Transverse colon (tissue), 4 donors: ENCODE measurements around the gene FGR. TPM values are rescaled to one million over a fixed set of nuclear protein-coding genes. Genes with fewer than 3 reads are reported as not detected.
A peak's percentile ranks its signal among the peaks of the same experiment; 100 is the strongest.

Experiments used
- DNase-seq: peaks from one replicate; pipeline ENCODE4 v3.0.0-alpha.2; 2019
- H3K27ac ChIP-seq, 4 donors: fragments of 200-600 bp; sonication (generic); 2 replicates each; pipeline ENCODE4 v1.5.1; 2016 to 2018; ENCODE audit warnings: inconsistent platforms in 4 of 4
- H3K27me3 ChIP-seq: fragments of 200-600 bp; sonication (generic); 2 replicates; pipeline ENCODE4 v1.5.1; 2017; ENCODE audit warnings: inconsistent platforms
- H3K36me3 ChIP-seq, 4 donors: fragments of 200-600 bp; sonication (generic); 2 replicates each; pipeline ENCODE4 v1.5.1; 2017 to 2019; ENCODE audit warnings: inconsistent platforms in 4 of 4
- H3K4me1 ChIP-seq, 4 donors: fragments of 200-600 bp; sonication (generic); 2 replicates each; pipeline ENCODE4 v1.5.1; 2017 to 2020; ENCODE audit warnings: inconsistent platforms in 4 of 4
- H3K4me3 ChIP-seq, 4 donors: fragments of 200-600 bp; sonication (generic); 1 replicate in 1 of 4; 2 replicates in 3 of 4; pipeline versions ENCODE4 v1.5.1 to v1.6.1; 2017 to 2019; ENCODE audit warnings: inconsistent platforms in 4 of 4
- H3K9me3 ChIP-seq, 2 donors: fragments of 200-600 bp; sonication (generic); 2 replicates each; pipeline ENCODE4 v1.5.1; 2017 to 2019; ENCODE audit warnings: inconsistent platforms in 2 of 2
- EP300 ChIP-seq: sonication (generic); formaldehyde crosslinking; IDR thresholded peaks from one replicate; pipeline ENCODE4 v1.6.1; 2017; ENCODE audit warnings: antibody characterized with exemption, low read depth
- POLR2A ChIP-seq: fragments of 450-650 bp; IDR thresholded peaks from one replicate; pipeline ENCODE4 v1.6.1; 2016; ENCODE audit warnings: antibody characterized with exemption, mild to moderate bottlenecking, moderate library complexity
- POLR2AphosphoS5 ChIP-seq, 3 donors: sonication (generic); formaldehyde crosslinking; IDR thresholded peaks; one replicate each; pipeline ENCODE4 v1.6.1; 2016; ENCODE audit warnings: antibody characterized with exemption in 3 of 3
- WGBS, 2 donors: methylation state at CpG; one replicate each; pipeline ENCODE4 v1.1.5; 2018; ENCODE audit warnings: low coverage in 1 of 2; 5-methylcytosine and 5-hydroxymethylcytosine counted together
- in situ Hi-C, 4 donors: fragments of 200-750 bp; cut with MboI; loops; one replicate each; pipeline versions ENCODE4 v1.15.0 to v1.15.1; 2017; ENCODE audit warnings: low sequenced_read_pairs in 3 of 4, low pct_ligation_motif_present in 1 of 4, low pct_unique_long_range_greater_than_20kb in 1 of 4
- intact Hi-C: fragments of 100-400 bp; cut with DNase I; formaldehyde crosslinking; loops from one replicate; pipeline ENCODE4 v1.15.1; 2023; ENCODE audit warnings: low total_unique reads
- total RNA-seq, 4 donors: library from RNA; depleted of rRNA; stranded (reverse); fragments of >200 nt; gene quantifications; one replicate each; pipeline ENCODE4 v1.1.0, GENCODE V29; 2016
- TF ChIP-seq, protein P1 (sequence below), 5 experiments: fragments of 200-600 bp in 3 of 5; fragments of 450-650 bp in 2 of 5; sonication (generic) in 3 of 5; IDR thresholded peaks; 1 replicate in 2 of 5; 2 replicates in 3 of 5; pipeline ENCODE4 v1.5.1; 2016 to 2017; ENCODE audit warnings: antibody characterized with exemption in 5 of 5, inconsistent platforms in 3 of 5, mild to moderate bottlenecking in 2 of 5, moderate library complexity in 1 of 5

FGR gene
- total RNA-seq, 4 donors from 2014 or later, result 2.2 to 8.8 (median 5.8) TPM

DNA sequence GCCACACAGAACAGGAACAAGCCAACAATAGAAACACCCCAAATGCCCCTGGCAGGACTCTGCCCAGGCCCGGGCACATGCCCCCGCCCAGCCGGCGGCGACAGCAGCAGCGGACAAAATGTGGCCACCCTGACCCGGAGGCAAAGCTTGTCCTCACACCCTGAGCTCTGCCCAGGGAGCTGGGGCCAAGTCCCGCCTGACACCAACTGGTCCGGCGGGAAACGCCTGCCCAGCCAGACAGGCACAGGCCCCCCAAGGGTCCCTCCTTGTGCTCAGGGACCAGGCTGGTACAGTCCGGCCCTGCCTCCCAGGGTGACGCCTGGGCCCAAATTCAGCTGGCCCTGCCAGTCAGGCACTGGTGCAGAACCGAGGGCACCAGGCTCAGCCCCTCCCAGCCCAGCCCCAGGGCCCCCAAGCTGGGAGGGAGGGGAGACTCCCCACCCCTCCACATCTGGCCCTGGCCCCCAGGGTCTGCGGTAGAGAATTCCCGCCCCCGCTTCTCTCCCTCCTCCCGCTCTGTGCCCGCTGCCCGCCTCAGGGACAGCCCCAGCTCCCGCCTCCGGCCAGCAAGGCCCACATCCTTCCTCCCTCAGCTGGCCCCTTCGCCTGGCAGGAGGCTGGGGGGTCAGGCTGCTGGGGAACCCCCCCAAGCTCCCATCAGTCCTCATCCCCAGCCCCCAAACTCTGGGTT lies 33.1 kb downstream of the FGR start:
- Histone ChIP-seq H3K4me3 (peak overlapping the region; percentile 75 to 96 (median 90)), H3K9me3 (no peaks in the 10 kb centered on the region), H3K27me3 (no peaks in the 10 kb centered on the region), H3K27ac (peak overlapping the region; percentile 87 to 97 (median 96)), H3K4me1 (peaks cover 35 to 70% (median 56%) of the 10 kb centered on the region in 4 donors), H3K36me3 (no peaks in the 10 kb centered on the region)
- WGBS, 2 donors, result 33% methylated on average over 8 of the region's 23 CpGs; no CpG with 5 or more reads in 1 of the 2 donors
- in situ Hi-C loops, result loop anchor here (10.0 kb wide), 4 partner anchors 47 to 207 kb away; partner anchors contain the start of gene GPR3 (in 1 of the 4)
- TF ChIP-seq, protein P1, sequence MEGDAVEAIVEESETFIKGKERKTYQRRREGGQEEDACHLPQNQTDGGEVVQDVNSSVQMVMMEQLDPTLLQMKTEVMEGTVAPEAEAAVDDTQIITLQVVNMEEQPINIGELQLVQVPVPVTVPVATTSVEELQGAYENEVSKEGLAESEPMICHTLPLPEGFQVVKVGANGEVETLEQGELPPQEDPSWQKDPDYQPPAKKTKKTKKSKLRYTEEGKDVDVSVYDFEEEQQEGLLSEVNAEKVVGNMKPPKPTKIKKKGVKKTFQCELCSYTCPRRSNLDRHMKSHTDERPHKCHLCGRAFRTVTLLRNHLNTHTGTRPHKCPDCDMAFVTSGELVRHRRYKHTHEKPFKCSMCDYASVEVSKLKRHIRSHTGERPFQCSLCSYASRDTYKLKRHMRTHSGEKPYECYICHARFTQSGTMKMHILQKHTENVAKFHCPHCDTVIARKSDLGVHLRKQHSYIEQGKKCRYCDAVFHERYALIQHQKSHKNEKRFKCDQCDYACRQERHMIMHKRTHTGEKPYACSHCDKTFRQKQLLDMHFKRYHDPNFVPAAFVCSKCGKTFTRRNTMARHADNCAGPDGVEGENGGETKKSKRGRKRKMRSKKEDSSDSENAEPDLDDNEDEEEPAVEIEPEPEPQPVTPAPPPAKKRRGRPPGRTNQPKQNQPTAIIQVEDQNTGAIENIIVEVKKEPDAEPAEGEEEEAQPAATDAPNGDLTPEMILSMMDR (IDR thresholded peaks at IDR 0.05), result peak in 1 of 5 experiments; percentile 22
- TF ChIP-seq EP300 (no peak), POLR2A (no peak)
- DNase-seq, result peak; percentile 53
- intact Hi-C loops, result loop anchor here (2.0 to 10.0 kb wide), 2 partner anchors 43 to 277 kb away; partner anchors contain the start of gene TMEM222

DNA sequence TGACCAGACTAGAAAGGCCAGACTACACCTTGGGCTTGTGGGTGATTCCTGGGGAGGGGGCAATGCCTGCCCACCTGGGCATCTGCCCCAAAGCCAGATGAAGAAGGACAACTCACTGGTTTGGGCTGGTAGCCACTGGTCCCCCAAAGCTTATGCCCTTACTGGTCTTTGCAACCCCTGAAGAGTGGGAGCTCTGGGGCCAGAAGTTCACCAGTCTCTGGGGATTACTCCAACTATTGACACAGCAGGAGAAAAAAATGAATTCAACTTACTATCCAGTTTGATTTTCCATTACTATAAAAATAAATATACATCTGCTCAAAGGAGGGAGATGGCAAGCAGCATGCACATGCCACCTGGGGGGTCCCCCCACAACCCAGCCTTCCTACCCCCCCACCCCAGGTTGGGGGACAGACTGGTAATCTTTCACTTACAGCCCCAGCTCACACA lies 33.6 kb downstream of the FGR start:
- Histone ChIP-seq H3K4me1 (peaks cover 35 to 70% (median 55%) of the 10 kb centered on the region in 4 donors), H3K4me3 (peak overlapping the region in 2 of 4 donors; percentile 87 to 96), H3K27ac (peak overlapping the region; percentile 87 to 97 (median 96)), H3K36me3 (no peaks in the 10 kb centered on the region), H3K9me3 (no peaks in the 10 kb centered on the region), H3K27me3 (no peaks in the 10 kb centered on the region)
- in situ Hi-C loops (loop anchor here (10.0 kb wide), 4 partner anchors 47 to 207 kb away; partner anchors contain the start of gene GPR3 (in 1 of the 4)), intact Hi-C loops (loop anchor here (10.0 kb wide), 1 partner anchor 277 kb away; the partner anchor contains the start of gene TMEM222)
- TF ChIP-seq EP300 (no peak), POLR2AphosphoS5 (IDR thresholded peaks at IDR 0.05) (no peak), POLR2A (no peak)
- TF ChIP-seq, protein P1 (IDR thresholded peaks at IDR 0.05), result no peak
- no peak for DNase-seq

DNA sequence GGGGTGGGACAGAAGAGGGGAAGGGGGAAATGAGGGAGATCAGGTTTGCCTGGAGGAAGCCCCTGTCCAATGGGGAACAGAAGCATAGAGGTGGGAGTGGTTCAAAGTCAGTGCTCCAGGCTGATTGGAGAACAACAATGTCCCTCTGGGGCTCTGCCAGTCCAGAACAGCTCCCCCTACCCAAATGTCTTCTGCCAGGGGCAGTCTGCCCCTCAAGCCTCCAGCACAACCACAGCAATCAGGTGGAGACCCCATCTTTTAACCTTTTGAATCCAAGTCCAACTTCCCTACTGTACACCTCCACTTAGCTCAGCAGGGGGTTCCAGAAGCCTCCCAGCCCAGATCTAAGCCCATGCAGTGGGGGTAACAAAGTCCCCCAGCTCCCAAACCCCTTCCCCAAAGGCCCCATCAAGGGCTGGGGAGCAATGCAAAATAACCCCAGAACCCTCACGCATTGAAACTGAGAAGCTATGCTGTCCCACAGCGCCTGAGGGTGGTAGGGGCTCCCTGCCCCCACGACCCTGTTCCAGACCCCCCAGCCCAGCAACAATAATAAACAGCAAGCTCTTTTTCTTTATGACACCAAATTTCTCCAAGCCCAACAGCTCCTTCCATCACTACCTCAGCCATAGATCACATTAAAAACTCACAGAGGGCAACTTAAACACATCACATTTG lies 34.3 kb downstream of the FGR start:
- H3K27ac ChIP-seq, result peak overlapping the region; percentile 87 to 97 (median 96)
- intact Hi-C loops, result loop anchor here (10.0 kb wide), 1 partner anchor 276 kb away; the partner anchor contains the start of gene TMEM222
- 76% methylated on average over 3 of the region's 3 CpGs; no CpG with 5 or more reads in 1 of the 2 donors for WGBS, 2 donors
- H3K4me3 ChIP-seq, result no peak overlapping the region
- H3K9me3 ChIP-seq, result no peaks in the 10 kb centered on the region
- DNase-seq, result no peak
- TF ChIP-seq POLR2A (no peak), POLR2AphosphoS5 (IDR thresholded peaks at IDR 0.05) (no peak), EP300 (no peak)
- TF ChIP-seq, protein P1 (IDR thresholded peaks at IDR 0.05), result no peak
- no peaks in the 10 kb centered on the region for H3K27me3 ChIP-seq
- no peaks in the 10 kb centered on the region for H3K36me3 ChIP-seq
- in situ Hi-C loops, result loop anchor here (10.0 kb wide), 4 partner anchors 46 to 206 kb away; partner anchors contain the start of gene GPR3 (in 1 of the 4)
- peaks cover 35 to 67% (median 56%) of the 10 kb centered on the region in 4 donors for H3K4me1 ChIP-seq
